ENCODE data around the gene PHF21A.

- TF ChIP-seq GATA2 (IDR thresholded peaks at IDR 0.05; ENCODE audit: low read depth, low read length), result no peak
- no peak for TF ChIP-seq GATA3 (IDR thresholded peaks at IDR 0.05; ENCODE audit: low read depth, low read length)
Measured at GRCh38 chr11:46149826-46150225, 28.6 kb upstream of the PHF21A start.
